GM12892 (cell line): Measurements from ENCODE around the gene CASR.

ENCODE experiments used
- POLR2A ChIP-seq: IDR thresholded peaks from 2 replicates; pipeline ENCODE4 v1.6.1; 2011; ENCODE audit warnings: low read depth, low read length, control low read depth
- POLR2AphosphoS5 ChIP-seq: IDR thresholded peaks from 2 replicates; pipeline ENCODE4 v1.6.1; 2011; ENCODE audit warnings: low read depth, low read length, control low read depth
- TAF1 ChIP-seq: IDR thresholded peaks from 2 replicates; pipeline ENCODE4 v1.6.1; 2011; ENCODE audit warnings: low read depth, mild to moderate bottlenecking, control low read depth, low read length, borderline replicate concordance

DNA sequence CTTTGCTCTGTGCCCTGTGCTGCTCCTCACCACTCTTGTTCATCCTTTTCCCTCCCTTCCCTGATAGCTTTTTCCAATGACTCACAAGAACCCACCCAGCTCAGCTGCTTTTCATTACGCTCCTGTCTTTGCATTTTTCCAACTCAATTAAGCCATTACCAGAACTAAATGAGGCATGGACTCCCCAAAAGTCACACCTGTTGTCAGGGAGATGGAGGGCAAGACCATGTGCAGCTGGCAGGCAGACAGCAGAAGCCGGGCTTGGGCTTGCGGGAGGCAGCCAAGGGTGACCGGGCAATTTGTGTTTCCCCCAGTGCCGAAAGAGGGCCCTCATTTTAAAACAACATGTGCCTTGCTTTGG lies 64.3 kb downstream of the CASR start:
- TF ChIP-seq POLR2A (no peak), POLR2AphosphoS5 (no peak), TAF1 (no peak)
